ENCODE data around the gene ADCK1.

GRCh38 chr14:77791225-77791600, 8.7 kb upstream of the ADCK1 start:
- TF ChIP-seq CTCF (IDR thresholded peaks at IDR 0.05; ENCODE audit: insufficient read depth, low read length, poor library complexity, severe bottlenecking) (no peak), EZH2phosphoT487 (conservative IDR thresholded peaks at IDR 0.05; ENCODE audit: low read length) (no peak)
